GM23338 (cell line): ENCODE measurements around the gene ANXA3. TPM values are rescaled to one million over a fixed set of nuclear protein-coding genes. Genes with fewer than 3 reads are reported as not detected.

Experiments used
- ATAC-seq: fragments of 200-7000 bp; cut with Tn5 transposase; 3 replicates; pipeline ENCODE4 v1.9.1; 2020
- DNase-seq: peaks from one replicate; pipeline ENCODE4 v3.0.0-alpha.2; 2015; ENCODE audit warnings: low spot score
- H2AFZ ChIP-seq: fragments of 200-600 bp; sonication (generic); 2 replicates; pipeline ENCODE4 v1.8.0; 2016; ENCODE audit warnings: antibody characterized with exemption, mild to moderate bottlenecking, moderate library complexity
- H3F3A ChIP-seq: fragments of 200-600 bp; sonication (generic); replicated peaks from 2 replicates; pipeline ENCODE4 v1.8.0; 2017; ENCODE audit warnings: antibody characterized with exemption, mixed run types, low read depth
- H3K27ac ChIP-seq: fragments of 200-600 bp; sonication (generic); 2 replicates; pipeline ENCODE4 v1.6.1; 2016; ENCODE audit warnings: low read depth
- H3K27me3 ChIP-seq: fragments of 200-600 bp; sonication (generic); 2 replicates; pipeline ENCODE4 v1.8.0; 2016; ENCODE audit warnings: mild to moderate bottlenecking, mixed run types, moderate library complexity; ENCODE audit not compliant: insufficient read depth
- H3K36me3 ChIP-seq: fragments of 200-600 bp; sonication (generic); 2 replicates; pipeline ENCODE4 v1.8.0; 2016; ENCODE audit warnings: mild to moderate bottlenecking; ENCODE audit not compliant: insufficient read depth
- H3K4me1 ChIP-seq: fragments of 200-600 bp; sonication (generic); 2 replicates; pipeline ENCODE4 v1.8.0; 2016; ENCODE audit warnings: mild to moderate bottlenecking, moderate library complexity; ENCODE audit not compliant: insufficient read depth
- H3K4me2 ChIP-seq: fragments of 200-600 bp; sonication (generic); 2 replicates; pipeline ENCODE4 v1.7.1; 2017; ENCODE audit warnings: mixed run types
- H3K4me3 ChIP-seq: fragments of 200-600 bp; sonication (generic); 2 replicates; pipeline ENCODE4 v1.6.1; 2016; ENCODE audit warnings: mixed run types
- H3K79me2 ChIP-seq: fragments of 200-600 bp; sonication (generic); replicated peaks from 2 replicates; pipeline ENCODE4 v1.8.0; 2017; ENCODE audit warnings: mild to moderate bottlenecking; ENCODE audit not compliant: insufficient read depth
- H3K9me2 ChIP-seq: fragments of 200-600 bp; sonication (generic); 2 replicates; pipeline ENCODE4 v1.8.0; 2017; ENCODE audit not compliant: insufficient read depth
- H4K20me1 ChIP-seq: fragments of 200-600 bp; sonication (generic); replicated peaks from 2 replicates; pipeline ENCODE4 v1.8.0; 2017; ENCODE audit warnings: mild to moderate bottlenecking; ENCODE audit not compliant: insufficient read depth
- H3K27ac Mint-ChIP-seq: 2 replicates; pipeline ENCODE4 v1.8.0; 2020; ENCODE audit warnings: inconsistent platforms, mild to moderate bottlenecking, moderate library complexity, mixed read lengths
- H3K27me3 Mint-ChIP-seq: 3 replicates; pipeline ENCODE4 v1.8.0; 2022; ENCODE audit warnings: low read depth, mild to moderate bottlenecking, moderate library complexity, mixed read lengths, inconsistent platforms; ENCODE audit not compliant: insufficient read depth, poor library complexity
- H3K36me3 Mint-ChIP-seq: 3 replicates; pipeline ENCODE4 v1.8.0; 2021; ENCODE audit warnings: low read depth, mild to moderate bottlenecking, inconsistent platforms, moderate library complexity, mixed read lengths
- H3K4me1 Mint-ChIP-seq: 3 replicates; pipeline ENCODE4 v1.8.0; 2020; ENCODE audit warnings: mild to moderate bottlenecking, inconsistent platforms, mixed read lengths
- H3K4me3 Mint-ChIP-seq: 3 replicates; pipeline ENCODE4 v1.8.0; 2021; ENCODE audit warnings: moderate library complexity, mild to moderate bottlenecking, inconsistent platforms, mixed read lengths
- H3K9me3 Mint-ChIP-seq: 3 replicates; pipeline ENCODE4 v1.8.0; 2020; ENCODE audit warnings: moderate library complexity, mild to moderate bottlenecking, inconsistent platforms, mixed read lengths
- EZH2 ChIP-seq: fragments of 200-600 bp; sonication (generic); IDR thresholded peaks from one replicate; pipeline ENCODE4 v1.8.0; 2017; ENCODE audit warnings: antibody characterized with exemption, mild to moderate bottlenecking, low read depth; ENCODE audit not compliant: unreplicated experiment
- EZH2phosphoT487 ChIP-seq: fragments of 200-600 bp; sonication (generic); IDR thresholded peaks from one replicate; pipeline ENCODE4 v1.8.1; 2018; ENCODE audit warnings: antibody characterized with exemption; ENCODE audit not compliant: unreplicated experiment
- JUNB ChIP-seq: IDR thresholded peaks from one replicate; pipeline ENCODE4 v1.6.1; 2016; ENCODE audit warnings: antibody characterized with exemption; ENCODE audit not compliant: unreplicated experiment
- NANOG ChIP-seq: IDR thresholded peaks from 2 replicates; pipeline ENCODE4 v1.6.1; 2016; ENCODE audit warnings: antibody characterized with exemption, borderline replicate concordance
- POLR2AphosphoS5 ChIP-seq: IDR thresholded peaks from 2 replicates; pipeline ENCODE4 v1.6.1; 2016; ENCODE audit warnings: antibody characterized with exemption, low read depth
- STAT1 ChIP-seq: IDR thresholded peaks from one replicate; pipeline ENCODE4 v1.6.1; 2016; ENCODE audit warnings: antibody characterized with exemption; ENCODE audit not compliant: unreplicated experiment
- ZNF114 ChIP-seq: fragments of 250-450 bp; sonication (Bioruptor Pico); IDR thresholded peaks from 2 replicates; pipeline ENCODE4 v1.5.0; 2020; ENCODE audit warnings: mild to moderate bottlenecking, moderate library complexity
- ZNF331 ChIP-seq: fragments of 250-450 bp; sonication (Bioruptor Pico); IDR thresholded peaks from 2 replicates; pipeline ENCODE4 v1.5.0; 2020; ENCODE audit warnings: low read depth, mild to moderate bottlenecking, moderate library complexity
- polyA plus RNA-seq: library from polyadenylated mRNA; unstranded; fragments of >200 nt; fragmentation: Nextera tagmentation; extraction: Ambion mirVana; gene quantifications from 2 replicates; pipeline ENCODE4 v1.2.1, GENCODE V29; 2016
- total RNA-seq: library from RNA; depleted of rRNA; stranded (reverse); fragments of >200 nt; shearing (Covaris generic); gene quantifications from 2 replicates; pipeline ENCODE4 v1.2.3, GENCODE V29; 2014
- TF ChIP-seq, protein P1 (sequence below), 2 experiments: fragments of 200-600 bp in 1 of 2; sonication (generic) in 1 of 2; conservative IDR thresholded peaks; 2 replicates each; pipeline versions ENCODE4 v1.5.1 to v1.6.1; 2016 to 2017; ENCODE audit warnings: antibody characterized with exemption in 2 of 2, low read depth in 2 of 2, mild to moderate bottlenecking in 2 of 2, moderate library complexity in 1 of 2
- TF ChIP-seq, protein P2 (sequence below): IDR thresholded peaks from one replicate; pipeline ENCODE4 v1.6.1; 2018; ENCODE audit warnings: antibody characterized with exemption; ENCODE audit not compliant: unreplicated experiment

Gene ANXA3
- total and polyA plus RNA-seq, 2 experiments from 2014 or later: 20.3 to 31.5 TPM

DNA sequence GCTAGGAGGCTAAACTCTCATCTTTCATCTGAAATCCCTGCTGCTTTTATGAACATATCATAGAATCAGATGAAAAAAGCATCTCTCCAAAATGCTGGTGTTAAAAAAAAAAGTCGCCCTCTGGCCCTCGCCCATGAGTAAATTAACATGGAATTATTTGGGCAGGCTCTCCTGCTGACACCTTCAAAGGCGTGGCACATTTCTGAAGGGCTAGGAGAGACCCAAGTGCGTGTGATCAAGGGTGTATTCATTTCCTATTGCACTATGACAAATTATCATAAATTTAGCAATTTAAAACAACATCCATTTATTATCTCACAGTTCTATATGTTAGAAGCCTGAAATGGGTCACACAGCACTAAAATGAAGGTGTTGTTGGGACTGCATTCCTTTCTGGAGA is 5.1 kb downstream of the ANXA3 start:
- Histone ChIP-seq H3K4me3 (no peak overlapping the region), H3K79me2 (no peaks in the 10 kb centered on the region), H2AFZ (no peak overlapping the region), H3K4me2 (no peak overlapping the region), H4K20me1 (no peaks in the 10 kb centered on the region), H3K27me3 (peaks cover 18% of the 10 kb centered on the region), H3K27ac (no peak overlapping the region), H3K4me1 (peaks cover 23% of the 10 kb centered on the region), H3F3A (no peaks in the 10 kb centered on the region), H3K9me2 (no peaks in the 10 kb centered on the region), H3K36me3 (no peaks in the 10 kb centered on the region)
- H3K36me3 Mint-ChIP-seq: peaks cover 27% of the 10 kb centered on the region; the same call in 2 of the 3 replicates
- H3K4me1 Mint-ChIP-seq: peaks cover 39% of the 10 kb centered on the region
- TF ChIP-seq ZNF331 (CRISPR knock-in tag): no peak
- TF ChIP-seq EZH2phosphoT487: no peak
- TF ChIP-seq, protein P1, sequence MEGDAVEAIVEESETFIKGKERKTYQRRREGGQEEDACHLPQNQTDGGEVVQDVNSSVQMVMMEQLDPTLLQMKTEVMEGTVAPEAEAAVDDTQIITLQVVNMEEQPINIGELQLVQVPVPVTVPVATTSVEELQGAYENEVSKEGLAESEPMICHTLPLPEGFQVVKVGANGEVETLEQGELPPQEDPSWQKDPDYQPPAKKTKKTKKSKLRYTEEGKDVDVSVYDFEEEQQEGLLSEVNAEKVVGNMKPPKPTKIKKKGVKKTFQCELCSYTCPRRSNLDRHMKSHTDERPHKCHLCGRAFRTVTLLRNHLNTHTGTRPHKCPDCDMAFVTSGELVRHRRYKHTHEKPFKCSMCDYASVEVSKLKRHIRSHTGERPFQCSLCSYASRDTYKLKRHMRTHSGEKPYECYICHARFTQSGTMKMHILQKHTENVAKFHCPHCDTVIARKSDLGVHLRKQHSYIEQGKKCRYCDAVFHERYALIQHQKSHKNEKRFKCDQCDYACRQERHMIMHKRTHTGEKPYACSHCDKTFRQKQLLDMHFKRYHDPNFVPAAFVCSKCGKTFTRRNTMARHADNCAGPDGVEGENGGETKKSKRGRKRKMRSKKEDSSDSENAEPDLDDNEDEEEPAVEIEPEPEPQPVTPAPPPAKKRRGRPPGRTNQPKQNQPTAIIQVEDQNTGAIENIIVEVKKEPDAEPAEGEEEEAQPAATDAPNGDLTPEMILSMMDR (conservative IDR thresholded peaks at IDR 0.05; ENCODE audit: low read depth in 2 of 2): no peak
- TF ChIP-seq NANOG: no peak
- TF ChIP-seq STAT1: no peak
- TF ChIP-seq JUNB: no peak
- no peak for TF ChIP-seq ZNF114 (CRISPR knock-in tag)
- no peak for TF ChIP-seq POLR2AphosphoS5
- TF ChIP-seq, protein P2, sequence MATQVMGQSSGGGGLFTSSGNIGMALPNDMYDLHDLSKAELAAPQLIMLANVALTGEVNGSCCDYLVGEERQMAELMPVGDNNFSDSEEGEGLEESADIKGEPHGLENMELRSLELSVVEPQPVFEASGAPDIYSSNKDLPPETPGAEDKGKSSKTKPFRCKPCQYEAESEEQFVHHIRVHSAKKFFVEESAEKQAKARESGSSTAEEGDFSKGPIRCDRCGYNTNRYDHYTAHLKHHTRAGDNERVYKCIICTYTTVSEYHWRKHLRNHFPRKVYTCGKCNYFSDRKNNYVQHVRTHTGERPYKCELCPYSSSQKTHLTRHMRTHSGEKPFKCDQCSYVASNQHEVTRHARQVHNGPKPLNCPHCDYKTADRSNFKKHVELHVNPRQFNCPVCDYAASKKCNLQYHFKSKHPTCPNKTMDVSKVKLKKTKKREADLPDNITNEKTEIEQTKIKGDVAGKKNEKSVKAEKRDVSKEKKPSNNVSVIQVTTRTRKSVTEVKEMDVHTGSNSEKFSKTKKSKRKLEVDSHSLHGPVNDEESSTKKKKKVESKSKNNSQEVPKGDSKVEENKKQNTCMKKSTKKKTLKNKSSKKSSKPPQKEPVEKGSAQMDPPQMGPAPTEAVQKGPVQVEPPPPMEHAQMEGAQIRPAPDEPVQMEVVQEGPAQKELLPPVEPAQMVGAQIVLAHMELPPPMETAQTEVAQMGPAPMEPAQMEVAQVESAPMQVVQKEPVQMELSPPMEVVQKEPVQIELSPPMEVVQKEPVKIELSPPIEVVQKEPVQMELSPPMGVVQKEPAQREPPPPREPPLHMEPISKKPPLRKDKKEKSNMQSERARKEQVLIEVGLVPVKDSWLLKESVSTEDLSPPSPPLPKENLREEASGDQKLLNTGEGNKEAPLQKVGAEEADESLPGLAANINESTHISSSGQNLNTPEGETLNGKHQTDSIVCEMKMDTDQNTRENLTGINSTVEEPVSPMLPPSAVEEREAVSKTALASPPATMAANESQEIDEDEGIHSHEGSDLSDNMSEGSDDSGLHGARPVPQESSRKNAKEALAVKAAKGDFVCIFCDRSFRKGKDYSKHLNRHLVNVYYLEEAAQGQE: no peak
- no peak for TF ChIP-seq EZH2
- H3K9me3 Mint-ChIP-seq: no peaks in the 10 kb centered on the region
- DNase-seq (no peak), ATAC-seq (no peak)
- H3K27ac Mint-ChIP-seq: no peak overlapping the region
- peaks cover 10% of the 10 kb centered on the region for H3K27me3 Mint-ChIP-seq
- H3K4me3 Mint-ChIP-seq: no peak overlapping the region

DNA sequence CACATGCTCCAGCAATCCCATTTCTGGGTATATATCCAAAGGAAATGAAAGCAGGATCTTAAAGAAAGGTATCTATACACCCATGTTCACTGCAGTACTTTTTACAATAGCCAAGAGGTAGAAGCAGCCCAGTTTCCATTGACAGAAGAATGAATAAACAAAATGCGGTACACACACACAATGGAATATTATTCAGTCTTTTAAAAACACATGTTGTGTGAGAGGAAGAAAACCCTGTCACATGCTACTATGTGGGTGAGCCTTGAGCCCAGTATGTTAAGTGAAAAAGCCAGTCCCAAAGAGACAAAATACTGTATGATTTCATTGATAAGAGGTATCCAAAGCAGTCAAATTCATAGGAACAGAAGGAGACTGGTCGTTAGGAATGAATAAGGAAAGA is 6.3 kb downstream of the ANXA3 start:
- no peak overlapping the region for H3K27ac ChIP-seq
- no peaks in the 10 kb centered on the region for H3F3A ChIP-seq
- peaks cover 6% of the 10 kb centered on the region for H3K27me3 Mint-ChIP-seq
- TF ChIP-seq STAT1: no peak
- no peak for TF ChIP-seq POLR2AphosphoS5
- H3K79me2 ChIP-seq: no peaks in the 10 kb centered on the region
- ATAC-seq: no peak
- DNase-seq: no peak
- H3K4me1 Mint-ChIP-seq: peaks cover 44% of the 10 kb centered on the region
- no peaks in the 10 kb centered on the region for H4K20me1 ChIP-seq
- H2AFZ ChIP-seq: no peak overlapping the region
- H3K36me3 ChIP-seq: no peaks in the 10 kb centered on the region
- H3K4me2 ChIP-seq: no peak overlapping the region
- no peaks in the 10 kb centered on the region for H3K9me3 Mint-ChIP-seq
- no peak overlapping the region for H3K4me3 ChIP-seq
- peaks cover 34% of the 10 kb centered on the region for H3K4me1 ChIP-seq
- no peaks in the 10 kb centered on the region for H3K9me2 ChIP-seq
- H3K27ac Mint-ChIP-seq: no peak overlapping the region
- no peak overlapping the region for H3K4me3 Mint-ChIP-seq
- H3K27me3 ChIP-seq: peaks cover 10% of the 10 kb centered on the region
- peaks cover 27% of the 10 kb centered on the region; the same call in 2 of the 3 replicates for H3K36me3 Mint-ChIP-seq
